IMR-90 (cell line): ENCODE data around the gene PLA2G4D. TPM values are rescaled to one million over a fixed set of nuclear protein-coding genes. Genes with fewer than 3 reads are reported as not detected.

ENCODE experiments used
- ATAC-seq: fragments of 200-7000 bp; cut with Tn5 transposase; 2 replicates; pipeline ENCODE4 v1.9.1; 2020; ENCODE audit warnings: low read depth, mild to moderate bottlenecking, moderate library complexity
- BruUV-seq: library from RNA; stranded (reverse); fragments of 400-500 nt; replicated peaks from 2 replicates; lab custom pipeline; 2021; lab: Mats Ljungman, UMichigan
- CTCF ChIA-PET: fragments of 300-600 bp; formaldehyde crosslinking; extraction: SDS; loops from one replicate; lab custom pipeline; 2021; ENCODE audit warnings: antibody characterized with exemption; lab: Yijun Ruan, JAX
- POLR2A ChIA-PET: fragments of 300-600 bp; sonication (Branson Sonifier 250); formaldehyde crosslinking; loops from one replicate; lab custom pipeline; 2022; ENCODE audit warnings: antibody characterized with exemption; ENCODE audit not compliant: unreplicated experiment; lab: Charles Lee
- DNase-seq: peaks from one replicate; pipeline ENCODE4 v3.0.0; 2013
- H2AFZ ChIP-seq: replicated peaks from 2 replicates; pipeline ENCODE3; 2013; ENCODE audit warnings: low read length, mild to moderate bottlenecking; ENCODE audit not compliant: poor library complexity
- H2AK5ac ChIP-seq: 2 replicates; pipeline ENCODE4 v1.6.1; 2013; ENCODE audit warnings: low read depth, low read length, inconsistent platforms
- H2AK9ac ChIP-seq: replicated peaks from 2 replicates; pipeline ENCODE3; 2013; ENCODE audit warnings: mild to moderate bottlenecking, low read depth, low read length, moderate library complexity; ENCODE audit not compliant: poor library complexity
- H2BK120ac ChIP-seq: 2 replicates; pipeline ENCODE4 v1.6.1; 2013; ENCODE audit warnings: low read depth, low read length, inconsistent platforms
- H2BK15ac ChIP-seq: 3 replicates; pipeline ENCODE4 v1.6.1; 2013; ENCODE audit warnings: low read depth, low read length, inconsistent platforms
- H2BK20ac ChIP-seq: 2 replicates; pipeline ENCODE4 v1.6.1; 2013; ENCODE audit warnings: low read depth, mild to moderate bottlenecking, inconsistent platforms, low read length, moderate library complexity
- H2BK5ac ChIP-seq: 2 replicates; pipeline ENCODE4 v1.6.1; 2013; ENCODE audit warnings: mild to moderate bottlenecking, low read depth, low read length, inconsistent platforms; ENCODE audit not compliant: poor library complexity, severe bottlenecking
- H3K14ac ChIP-seq: replicated peaks from 2 replicates; pipeline ENCODE4 v1.6.1; 2013; ENCODE audit warnings: low read depth, low read length, inconsistent platforms
- H3K18ac ChIP-seq: 2 replicates; pipeline ENCODE4 v1.6.1; 2013; ENCODE audit warnings: low read depth, low read length, control low read depth
- H3K23ac ChIP-seq: 2 replicates; pipeline ENCODE4 v1.6.1; 2013; ENCODE audit warnings: low read depth, low read length, inconsistent platforms
- H3K27ac ChIP-seq: 2 replicates; pipeline ENCODE4 v1.5.1; 2013; ENCODE audit warnings: mild to moderate bottlenecking, control low read depth, low read length; ENCODE audit not compliant: insufficient read depth
- H3K27me3 ChIP-seq: 2 replicates; pipeline ENCODE4 v1.6.1; 2013; ENCODE audit warnings: low read length; ENCODE audit not compliant: control insufficient read depth, insufficient read depth
- H3K36me3 ChIP-seq: 2 replicates; pipeline ENCODE4 v1.6.1; 2013; ENCODE audit warnings: low read length, mixed read lengths; ENCODE audit not compliant: control insufficient read depth, insufficient read depth
- H3K4ac ChIP-seq: 2 replicates; pipeline ENCODE4 v1.6.1; 2013; ENCODE audit warnings: low read depth, low read length, inconsistent platforms
- H3K4me1 ChIP-seq: 2 replicates; pipeline ENCODE4 v1.6.1; 2013; ENCODE audit warnings: low read length, mixed read lengths; ENCODE audit not compliant: control insufficient read depth, insufficient read depth
- H3K4me2 ChIP-seq: 2 replicates; pipeline ENCODE4 v1.6.1; 2013; ENCODE audit warnings: low read depth, mild to moderate bottlenecking, control low read depth, low read length, moderate library complexity
- H3K4me3 ChIP-seq: 2 replicates; pipeline ENCODE4 v1.5.1; 2013; ENCODE audit warnings: low read depth, mild to moderate bottlenecking, control low read depth, low read length, moderate library complexity; ENCODE audit not compliant: insufficient read depth
- H3K56ac ChIP-seq: 2 replicates; pipeline ENCODE4 v1.6.1; 2013; ENCODE audit warnings: low read length, inconsistent platforms; ENCODE audit not compliant: insufficient read depth; ENCODE audit errors: extremely low read depth
- H3K79me1 ChIP-seq, 2 experiments: 2 replicates each; pipeline ENCODE4 v1.6.1; 2013; ENCODE audit warnings: low read length in 2 of 2, inconsistent platforms in 1 of 2, low read depth in 1 of 2
- H3K9ac ChIP-seq: 2 replicates; pipeline ENCODE4 v1.6.1; 2013; ENCODE audit warnings: low read depth, low read length, control low read depth
- H3K9me1 ChIP-seq: 2 replicates; pipeline ENCODE4 v1.6.1; 2013; ENCODE audit warnings: low read length, inconsistent platforms; ENCODE audit not compliant: insufficient read depth
- H3K9me3 ChIP-seq: 2 replicates; pipeline ENCODE4 v1.6.1; 2013; ENCODE audit warnings: low read length; ENCODE audit not compliant: control insufficient read depth, insufficient read depth
- H4K20me1 ChIP-seq: 2 replicates; pipeline ENCODE4 v1.6.1; 2013; ENCODE audit warnings: low read length, inconsistent platforms; ENCODE audit not compliant: insufficient read depth
- H4K5ac ChIP-seq: 2 replicates; pipeline ENCODE4 v1.6.1; 2013; ENCODE audit warnings: mild to moderate bottlenecking, low read depth, low read length, control low read depth
- H4K8ac ChIP-seq, 2 experiments: 2 replicates each; pipeline ENCODE4 v1.6.1; 2013; ENCODE audit warnings: low read depth in 2 of 2, low read length in 2 of 2, control low read depth in 1 of 2, inconsistent platforms in 1 of 2
- H4K91ac ChIP-seq: 2 replicates; pipeline ENCODE4 v1.6.1; 2013; ENCODE audit warnings: low read depth, low read length, inconsistent platforms; ENCODE audit not compliant: insufficient read depth
- FOS ChIP-seq: fragments of 150-350 bp; IDR thresholded peaks from 2 replicates; pipeline ENCODE4 v1.6.1; 2016; ENCODE audit warnings: low read depth, low read length
- MAFK ChIP-seq: IDR thresholded peaks from 2 replicates; pipeline ENCODE4 v1.6.1; 2012; ENCODE audit warnings: low read depth, low read length, improper control_type of control experiment
- MAZ ChIP-seq: IDR thresholded peaks from 2 replicates; pipeline ENCODE4 v1.6.1; 2012; ENCODE audit warnings: low read depth, mild to moderate bottlenecking, low read length, improper control_type of control experiment, moderate library complexity, borderline replicate concordance
- WGBS, 2 experiments: methylation state at CpG; one replicate each; pipeline versions ENCODE4 v1.1.5 to v1.1.7; 2013; ENCODE audit warnings: missing lambda C conversion rate in 2 of 2; ENCODE audit not compliant: insufficient read length in 1 of 2; ENCODE audit errors: extremely low coverage in 2 of 2; 5-methylcytosine and 5-hydroxymethylcytosine counted together
- dilution Hi-C: fragments of 300-500 bp; cut with HindIII; formaldehyde crosslinking; loops from one replicate; pipeline ENCODE4 v1.14.3; 2018; ENCODE audit warnings: low sequenced_read_pairs; ENCODE audit not compliant: unreplicated experiment
- in situ Hi-C: fragments of 300-500 bp; cut with MboI; formaldehyde crosslinking; loops from 3 replicates; pipeline ENCODE4 v1.14.3; 2019; ENCODE audit warnings: low sequenced_read_pairs, inconsistent platforms, mixed read lengths
- intact Hi-C: fragments of 100-400 bp; cut with micrococcal nuclease; formaldehyde crosslinking; loops from 2 replicates; pipeline ENCODE4 v1.10.0; 2022
- polyA plus RNA-seq, 3 experiments: library from polyadenylated mRNA; depleted of rRNA; stranded (reverse); fragments of >200 nt; gene quantifications; 2 replicates each; pipeline ENCODE4 v1.2.3, GENCODE V29; 2012; ENCODE audit warnings: low replicate concordance in 1 of 3
- total RNA-seq: library from RNA; depleted of rRNA; stranded (reverse); fragments of >200 nt; gene quantifications from 2 replicates; pipeline ENCODE4 v1.2.3, GENCODE V29; 2012

PLA2G4D gene
- total and polyA plus RNA-seq, 2 of the 4 experiments (the other 2 are of a cell fraction) = not detected

DNA sequence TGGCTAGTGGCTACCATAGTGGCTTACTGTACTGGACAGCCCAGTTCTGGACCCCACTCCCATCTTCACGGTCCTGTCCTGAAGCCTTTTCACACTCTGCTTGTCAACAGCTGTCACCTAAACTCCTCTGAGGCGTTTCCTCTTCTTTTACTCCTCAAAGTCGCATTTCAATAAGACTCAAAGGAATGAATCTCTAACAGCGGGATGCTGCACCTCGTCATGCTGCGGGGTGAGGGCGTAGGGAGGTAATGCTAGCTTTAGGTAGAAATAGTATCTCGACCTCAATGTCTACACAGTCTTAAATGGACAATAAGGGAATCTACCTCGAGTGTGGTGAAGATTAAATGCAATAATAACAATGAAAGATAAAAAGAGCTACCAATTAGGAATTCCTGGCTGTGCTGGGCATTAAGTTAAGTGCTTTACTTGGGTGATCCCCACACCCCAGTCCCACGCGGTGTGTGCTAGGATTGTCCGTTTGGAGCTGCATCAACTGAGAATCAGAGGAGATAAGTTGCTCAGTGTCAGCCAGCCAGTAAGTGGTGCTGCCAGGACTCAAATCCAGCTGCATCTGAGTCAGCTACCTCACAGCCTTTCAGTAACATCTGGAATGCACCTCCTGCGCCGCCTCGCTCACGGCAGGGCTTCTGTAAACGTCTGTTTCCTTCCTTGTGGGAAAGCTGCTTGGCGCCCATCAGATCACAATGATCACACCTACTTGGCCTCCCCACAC lies 14.0 kb downstream of the PLA2G4D start:
- no peak overlapping the region for H4K5ac ChIP-seq
- peak; percentile 41 for DNase-seq
- H2BK20ac ChIP-seq = no peak overlapping the region
- no TSS peak for BruUV-seq
- 12% methylated on average over 7 of the region's 18 CpGs; no CpG with 5 or more reads in 1 of the 2 experiments for WGBS, 2 experiments
- H3K4me1 ChIP-seq = no peaks in the 10 kb centered on the region
- intact Hi-C loops (loop anchor here (2.0 to 5.0 kb wide), 2 partner anchors 86 to 392 kb away; no protein-coding TSS in a partner anchor), in situ Hi-C loops (no loop called here), dilution Hi-C loops (no loop called here)
- no peak overlapping the region for H3K4me2 ChIP-seq
- no peaks in the 10 kb centered on the region for H3K36me3 ChIP-seq
- CTCF ChIA-PET = interaction anchor here (1.1 kb wide), 1 partner anchor 13 kb away, joined by 3 read pairs; no protein-coding TSS in a partner anchor
- POLR2A ChIA-PET = no interaction called here
- no peak overlapping the region for H3K27ac ChIP-seq
- H3K23ac ChIP-seq = no peak overlapping the region
- H4K20me1 ChIP-seq = no peaks in the 10 kb centered on the region
- peak overlapping the region; percentile 48 for H2AK9ac ChIP-seq
- H3K9ac ChIP-seq = no peak overlapping the region
- H3K4ac ChIP-seq = no peak overlapping the region
- H3K79me1 ChIP-seq = no peaks in the 10 kb centered on the region
- TF ChIP-seq MAZ (no peak), FOS (no peak), MAFK (no peak)
- no peak overlapping the region for H3K56ac ChIP-seq
- H3K14ac ChIP-seq = no peak overlapping the region
- no peak overlapping the region for H4K91ac ChIP-seq
- H2AFZ ChIP-seq = peak overlapping the region; percentile 21
- H3K9me3 ChIP-seq = no peaks in the 10 kb centered on the region
- H3K27me3 ChIP-seq = peaks cover 66% of the 10 kb centered on the region
- H3K4me3 ChIP-seq = no peak overlapping the region
- H2BK5ac ChIP-seq = no peak overlapping the region
- H3K18ac ChIP-seq = no peak overlapping the region
- no peak overlapping the region for H4K8ac ChIP-seq
- H2AK5ac ChIP-seq = no peak overlapping the region
- H2BK15ac ChIP-seq = no peak overlapping the region
- peak; percentile 23; the same call in 1 of the 2 replicates for ATAC-seq
- H3K9me1 ChIP-seq = no peaks in the 10 kb centered on the region
- no peak overlapping the region for H2BK120ac ChIP-seq
